Glomerular endothelial cell (primary cell): ENCODE results near the gene RALGAPB. TPM values are rescaled to one million over a fixed set of nuclear protein-coding genes. Genes with fewer than 3 reads are reported as not detected.
"Not testable (repeated sequence)": the region's sequence is repeated elsewhere in the genome, so short reads cannot be mapped to it uniquely, and the experiment has no call there.

Experiments
- DNase-seq: peaks from one replicate; pipeline ENCODE4 v3.0.0-alpha.2; 2011; ENCODE audit warnings: low read depth, low spot score; ENCODE audit errors: extremely low read depth
- total RNA-seq: library from RNA; depleted of rRNA; stranded (reverse); fragments of >200 nt; gene quantifications from 2 replicates; pipeline ENCODE4 v1.2.3, GENCODE V29; 2015

The RALGAPB gene
- total RNA-seq, 1 donor from 2014 or later = 47.2 TPM

GRCh38 chr20:38479596-38479995 is 7.0 kb downstream of the RALGAPB start:
- DNase-seq = no peak

- DNase-seq = peak; percentile 18
These were observed 12.4 kb downstream of the RALGAPB start for GRCh38 chr20:38485041-38485440.

GRCh38 chr20:38489181-38489580 is 16.5 kb downstream of the RALGAPB start:
- no peak for DNase-seq

- DNase-seq = no peak
These were observed 24.7 kb downstream of the RALGAPB start for GRCh38 chr20:38497246-38497935.

- no peak for DNase-seq
These were observed 26.3 kb downstream of the RALGAPB start for GRCh38 chr20:38498909-38499308.

- no peak for DNase-seq
These were observed 26.7 kb downstream of the RALGAPB start for GRCh38 chr20:38499366-38499765.

GRCh38 chr20:38501858-38502436 is 29.3 kb downstream of the RALGAPB start:
- no peak for DNase-seq

GRCh38 chr20:38504368-38505090 is 31.9 kb downstream of the RALGAPB start:
- DNase-seq = no peak

- no peak for DNase-seq
These were observed 32.4 kb downstream of the RALGAPB start for GRCh38 chr20:38505091-38505455.

GRCh38 chr20:38511726-38512125 is 39.1 kb downstream of the RALGAPB start:
- DNase-seq = not testable (repeated sequence)

- DNase-seq = no peak
These were observed 41.5 kb downstream of the RALGAPB start for GRCh38 chr20:38514185-38514584.

GRCh38 chr20:38514947-38515346 is 42.3 kb downstream of the RALGAPB start:
- DNase-seq = no peak

- no peak for DNase-seq
These were observed 43.0 kb downstream of the RALGAPB start for GRCh38 chr20:38515631-38516030.

GRCh38 chr20:38519426-38519825 is 46.8 kb downstream of the RALGAPB start:
- no peak for DNase-seq

- no peak for DNase-seq
These were observed 47.6 kb downstream of the RALGAPB start for GRCh38 chr20:38520261-38520660.

- DNase-seq = no peak
These were observed 51.1 kb downstream of the RALGAPB start for GRCh38 chr20:38523697-38524096.

- no peak for DNase-seq
These were observed 55.5 kb downstream of the RALGAPB start for GRCh38 chr20:38528167-38528566.

GRCh38 chr20:38531021-38531420 is 58.4 kb downstream of the RALGAPB start:
- no peak for DNase-seq

GRCh38 chr20:38534756-38535155 is 62.1 kb downstream of the RALGAPB start:
- no peak for DNase-seq

- DNase-seq = no peak
These were observed 63.7 kb downstream of the RALGAPB start for GRCh38 chr20:38536310-38536709.

- no peak for DNase-seq
These were observed 64.5 kb downstream of the RALGAPB start for GRCh38 chr20:38537176-38537575.

GRCh38 chr20:38538789-38539188 is 66.1 kb downstream of the RALGAPB start:
- DNase-seq = no peak
